ENCODE measurements around the gene JUP.
"Not testable (repeated sequence)": the region's sequence is repeated elsewhere in the genome, so short reads cannot be mapped to it uniquely, and the experiment has no call there.

The JUP gene

GRCh38 chr17:41777574-41778188 lies 8.8 kb downstream of the JUP start:
- peak; percentile 89 for DNase-seq

- no peak for DNase-seq
Observed at GRCh38 chr17:41777157-41777573, 9.3 kb downstream of the JUP start.

- DNase-seq = not testable (repeated sequence)
Observed at GRCh38 chr17:41776262-41776900, 10.1 kb downstream of the JUP start.

- no peak for DNase-seq
Observed at GRCh38 chr17:41775394-41776226, 10.9 kb downstream of the JUP start.

GRCh38 chr17:41773731-41774193 lies 12.7 kb downstream of the JUP start:
- DNase-seq = no peak

GRCh38 chr17:41773190-41773588 lies 13.3 kb downstream of the JUP start:
- no peak for DNase-seq

- no peak for DNase-seq
Observed at GRCh38 chr17:41772586-41773189, 13.8 kb downstream of the JUP start.

- DNase-seq = no peak
Observed at GRCh38 chr17:41772218-41772585, 14.3 kb downstream of the JUP start.

GRCh38 chr17:41771389-41772206 lies 14.9 kb downstream of the JUP start:
- DNase-seq = no peak

GRCh38 chr17:41769985-41770384 lies 16.5 kb downstream of the JUP start:
- DNase-seq = no peak

GRCh38 chr17:41769346-41769862 lies 17.1 kb downstream of the JUP start:
- DNase-seq = no peak

GRCh38 chr17:41768682-41769288 lies 17.7 kb downstream of the JUP start:
- no peak for DNase-seq

- DNase-seq = no peak
Observed at GRCh38 chr17:41767324-41768042, 19.0 kb downstream of the JUP start.

GRCh38 chr17:41766135-41766534 lies 20.4 kb downstream of the JUP start:
- DNase-seq = no peak

- no peak for DNase-seq
Observed at GRCh38 chr17:41763327-41763726, 23.2 kb downstream of the JUP start.

- DNase-seq = no peak
Observed at GRCh38 chr17:41762841-41763240, 23.7 kb downstream of the JUP start.

- DNase-seq = no peak
Observed at GRCh38 chr17:41762391-41762790, 24.1 kb downstream of the JUP start.

GRCh38 chr17:41760878-41761277 lies 25.6 kb downstream of the JUP start:
- no peak for DNase-seq

- DNase-seq = no peak
Observed at GRCh38 chr17:41758601-41759000, 27.9 kb downstream of the JUP start.

GRCh38 chr17:41754066-41754465 lies 32.4 kb downstream of the JUP start:
- no peak for DNase-seq

- DNase-seq = no peak
Observed at GRCh38 chr17:41751288-41751687, 35.2 kb downstream of the JUP start.

All from NCI-H446 treated with DMSO at 0.1 percent for 48 hours (cell line).